K562 (cell line): ENCODE measurements around the gene CEND1. TPM values are rescaled to one million over a fixed set of nuclear protein-coding genes. Genes with fewer than 3 reads are reported as not detected.

Source experiments
- ATAC-seq: fragments of 200-7000 bp; cut with Tn5 transposase; 3 replicates; pipeline ENCODE4 v1.9.1; 2020; ENCODE audit warnings: moderate library complexity
- BruUV-seq: library from RNA; stranded (reverse); fragments of 400-500 nt; replicated peaks from 2 replicates; lab custom pipeline; 2021; lab: Mats Ljungman, UMichigan
- CTCF ChIA-PET: fragments of 300-600 bp; formaldehyde crosslinking; extraction: SDS; loops from one replicate; lab custom pipeline; 2021; ENCODE audit warnings: low intra/inter-chr PET ratio; lab: Yijun Ruan, JAX
- POLR2A ChIA-PET: fragments of 300-600, 350-650 bp; sonication (Branson Sonifier 250); formaldehyde crosslinking; extraction: SDS; loops from one replicate; lab custom pipeline; 2021; ENCODE audit warnings: antibody characterized with exemption, inconsistent platforms; lab: Yijun Ruan, JAX
- DNase-seq, 4 experiments: peaks; one replicate each; pipeline versions ENCODE4 v3.0.0 to v3.0.0-alpha.2; 2011 to 2018; ENCODE audit warnings: low spot score in 3 of 4, mixed read lengths in 3 of 4; ENCODE audit errors: extremely low read depth in 1 of 4
- FAIRE-seq: peaks from 2 replicates; lab custom pipeline; 2011; peaks lifted over from hg19 to GRCh38; lab: Jason Lieb, UNC
- H2AFZ ChIP-seq: 2 replicates; pipeline ENCODE4 v1.6.0; 2011; ENCODE audit warnings: low read depth, low read length, control low read depth, inconsistent platforms
- H3K27ac ChIP-seq: fragments of 200-600 bp; 3 replicates; pipeline ENCODE4 v1.8.0; 2011; ENCODE audit warnings: low read depth, mild to moderate bottlenecking, control low read depth, inconsistent platforms, low read length, moderate library complexity, mixed read lengths; ENCODE audit errors: extremely low read depth
- H3K27me3 ChIP-seq, 2 experiments: fragments of 300-600 bp in 1 of 2; 2 replicates in 1 of 2; 3 replicates in 1 of 2; pipeline versions ENCODE4 v1.6.0 to v1.8.0; 2011; ENCODE audit warnings: inconsistent platforms in 2 of 2, low read length in 2 of 2, mild to moderate bottlenecking in 1 of 2, mixed read lengths in 1 of 2, moderate library complexity in 1 of 2; ENCODE audit not compliant: control insufficient read depth in 2 of 2, insufficient read depth in 2 of 2
- H3K36me3 ChIP-seq: fragments of 300-600 bp; 3 replicates; pipeline ENCODE4 v1.8.0; 2011; ENCODE audit warnings: mild to moderate bottlenecking, low read length, inconsistent platforms; ENCODE audit not compliant: control insufficient read depth, insufficient read depth
- H3K4me1 ChIP-seq, 2 experiments: fragments of 200-600 bp in 1 of 2; replicated peaks in 1 of 2; 2 replicates in 1 of 2; 3 replicates in 1 of 2; pipeline versions ENCODE4 v1.5.1 to v1.8.0; 2011; ENCODE audit warnings: inconsistent platforms in 2 of 2, low read length in 2 of 2, mild to moderate bottlenecking in 1 of 2, mixed read lengths in 1 of 2, moderate library complexity in 1 of 2; ENCODE audit not compliant: control insufficient read depth in 2 of 2, insufficient read depth in 2 of 2
- H3K4me2 ChIP-seq: 2 replicates; pipeline ENCODE4 v1.6.1; 2011; ENCODE audit warnings: low read length, control low read depth, inconsistent platforms, mixed read lengths; ENCODE audit not compliant: insufficient read depth
- H3K4me3 ChIP-seq: fragments of 200-600 bp; sonication (generic), shearing (Covaris generic); 2 replicates; pipeline ENCODE4 v1.5.1; 2016; ENCODE audit warnings: control low read depth, inconsistent platforms
- H3K79me2 ChIP-seq: fragments of 200-600 bp; 3 replicates; pipeline ENCODE4 v1.8.0; 2011; ENCODE audit warnings: low read length, inconsistent platforms; ENCODE audit not compliant: control insufficient read depth, insufficient read depth
- H3K9ac ChIP-seq, 2 experiments: 2 replicates each; pipeline versions ENCODE4 v1.6.0 to v1.6.1; 2011; ENCODE audit warnings: low read depth in 2 of 2, low read length in 2 of 2, control low read depth in 1 of 2, inconsistent platforms in 1 of 2, mild to moderate bottlenecking in 1 of 2, mixed read lengths in 1 of 2; ENCODE audit not compliant: insufficient read depth in 1 of 2
- H3K9me1 ChIP-seq: one replicate; pipeline ENCODE4 v1.6.0; 2011; ENCODE audit warnings: inconsistent platforms, mild to moderate bottlenecking, low read length, moderate library complexity; ENCODE audit not compliant: control insufficient read depth, insufficient read depth
- H3K9me3 ChIP-seq: replicated peaks from 2 replicates; pipeline ENCODE4 v1.5.1; 2011; ENCODE audit warnings: low read depth, low read length, inconsistent platforms; ENCODE audit not compliant: control insufficient read depth, insufficient read depth
- H4K20me1 ChIP-seq: replicated peaks from 2 replicates; pipeline ENCODE4 v1.6.1; 2011; ENCODE audit warnings: low read length, inconsistent platforms, mixed read lengths; ENCODE audit not compliant: control insufficient read depth, insufficient read depth
- PURB ChIP-seq: sonication (generic); formaldehyde crosslinking; IDR thresholded peaks from 2 replicates; pipeline ENCODE4 v1.9.0; 2021; ENCODE audit warnings: low read depth, mild to moderate bottlenecking, missing genetic modification reagents
- SUPT5H ChIP-seq: fragments of 450-650 bp; IDR thresholded peaks from 2 replicates; pipeline ENCODE4 v1.6.1; 2016
- TGIF2 ChIP-seq: sonication (generic); formaldehyde crosslinking; IDR thresholded peaks from 2 replicates; pipeline ENCODE4 v1.8.1; 2022; ENCODE audit warnings: mild to moderate bottlenecking, missing genetic modification reagents, moderate library complexity
- WGBS: fragments of 100-300 bp; shearing (Covaris generic); methylation state at CpG from one replicate; pipeline ENCODE4 v1.1.6; 2016; ENCODE audit warnings: low coverage, mixed read lengths; ENCODE audit not compliant: insufficient coverage; ENCODE audit errors: missing lambda C conversion rate; 5-methylcytosine and 5-hydroxymethylcytosine counted together
- in situ Hi-C: fragments of 300-500 bp; cut with MboI; formaldehyde crosslinking; loops from 4 replicates; pipeline ENCODE4 v1.15.0; 2018; ENCODE audit warnings: inconsistent platforms, mixed read lengths
- intact Hi-C: fragments of 100-400 bp; cut with micrococcal nuclease; formaldehyde crosslinking; loops from 2 replicates; pipeline ENCODE4 v1.14.2; 2022
- polyA plus RNA-seq, 8 experiments: library from polyadenylated mRNA; depleted of rRNA in 4 of 8; stranded (reverse) in 5 of 8; unstranded in 3 of 8; fragments of >200 nt; fragmentation: Nextera tagmentation in 2 of 8; fragmentation: Illumina TruSeq in 1 of 8; extraction: Ambion mirVana in 2 of 8; extraction: Trizol in 1 of 8; gene quantifications; 2 replicates each; pipeline versions ENCODE4 v1.2.1 to v1.2.3, GENCODE V29; 2011 to 2014; ENCODE audit warnings: inconsistent platforms in 1 of 8, missing spikeins in 1 of 8
- total RNA-seq, 7 experiments: library from RNA; depleted of rRNA in 6 of 7; stranded (reverse); fragments of >200 nt in 6 of 7; fragmentation: Illumina TruSeq in 2 of 7; extraction: Trizol in 2 of 7; gene quantifications; 2 replicates each; pipeline versions ENCODE4 v1.2.1 to v1.2.3, GENCODE V29; 2011 to 2021; ENCODE audit warnings: low replicate concordance in 1 of 7
- TF ChIP-seq, protein P1 (sequence below): fragments of 250-450 bp; sonication (Bioruptor Pico); IDR thresholded peaks from 2 replicates; pipeline ENCODE4 v1.5.0; 2021

The CEND1 gene
- total and polyA plus RNA-seq, 9 of the 15 experiments (the other 6 are each of a cell fraction or from before 2014, with no cell fraction given) = 0.13 to 0.18 (median 0.16) TPM; not detected in 6

- TSS peak; percentile 27 for BruUV-seq
- Histone ChIP-seq H3K9ac (peak overlapping the region in 1 of 2 experiments; percentile 23; a peak in 1 of 4 replicates), H3K9me3 (no peaks in the 10 kb centered on the region), H2AFZ (no peak overlapping the region), H3K27ac (no peak overlapping the region), H3K79me2 (peaks cover 42% of the 10 kb centered on the region), H3K4me3 (no peak overlapping the region), H3K9me1 (peaks cover 1% of the 10 kb centered on the region), H4K20me1 (peaks cover 18% of the 10 kb centered on the region), H3K27me3 (no peaks in the 10 kb centered on the region), H3K4me2 (no peak overlapping the region), H3K4me1 (peaks cover 2 to 63% of the 10 kb centered on the region in 2 experiments; a peak in 3 of 5 replicates), H3K36me3 (peaks cover 82% of the 10 kb centered on the region)
- intact Hi-C loops = no loop called here
- ChIA-PET POLR2A (interaction anchor here (0.5 to 1.4 kb wide), 5 partner anchors 8 to 477 kb away, joined by 3 to 14 read pairs (median 3); no protein-coding TSS in a partner anchor), CTCF (no interaction called here)
- no peak for FAIRE-seq
- 95% methylated on average over 23 of the region's 23 CpGs for WGBS
- in situ Hi-C loops = no loop called here
- DNase-seq = no peak
- TF ChIP-seq SUPT5H (0 out of 2 replicates have a peak, but pooled peaks have one; percentile 26), PURB (CRISPR knock-in tag) (no peak), TGIF2 (no peak)
- TF ChIP-seq, protein P1, sequence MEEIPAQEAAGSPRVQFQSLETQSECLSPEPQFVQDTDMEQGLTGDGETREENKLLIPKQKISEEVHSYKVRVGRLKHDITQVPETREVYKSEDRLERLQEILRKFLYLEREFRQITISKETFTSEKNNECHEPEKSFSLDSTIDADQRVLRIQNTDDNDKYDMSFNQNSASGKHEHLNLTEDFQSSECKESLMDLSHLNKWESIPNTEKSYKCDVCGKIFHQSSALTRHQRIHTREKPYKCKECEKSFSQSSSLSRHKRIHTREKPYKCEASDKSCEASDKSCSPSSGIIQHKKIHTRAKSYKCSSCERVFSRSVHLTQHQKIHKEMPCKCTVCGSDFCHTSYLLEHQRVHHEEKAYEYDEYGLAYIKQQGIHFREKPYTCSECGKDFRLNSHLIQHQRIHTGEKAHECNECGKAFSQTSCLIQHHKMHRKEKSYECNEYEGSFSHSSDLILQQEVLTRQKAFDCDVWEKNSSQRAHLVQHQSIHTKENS = no peak
- no peak for ATAC-seq
Observed at GRCh38 chr11:769887-770641, 19.8 kb downstream of the CEND1 start.
